ENCODE data around the gene NEAT1.

GRCh38 chr11:65379698-65380459 lies 42.7 kb upstream of the NEAT1 start:
- TF ChIP-seq CTCF (IDR thresholded peaks at IDR 0.05), result no peak
- TF ChIP-seq POLR2A (IDR thresholded peaks at IDR 0.05), result no peak

All from thyroid gland (tissue), 4 donors.